Neutrophil (primary cell): Measurements from ENCODE around the gene SNTG2.

Experiments
- H3K27ac ChIP-seq: fragments of 200-600 bp; sonication (generic); 2 replicates; pipeline ENCODE4 v1.5.1; 2016; ENCODE audit warnings: mild to moderate bottlenecking, moderate library complexity
- H3K27me3 ChIP-seq: fragments of 200-600 bp; sonication (generic); 2 replicates; pipeline ENCODE4 v1.6.0; 2016; ENCODE audit warnings: mild to moderate bottlenecking
- H3K36me3 ChIP-seq: fragments of 200-600 bp; sonication (generic); 2 replicates; pipeline ENCODE4 v1.5.1; 2017
- H3K4me1 ChIP-seq, 2 experiments: fragments of 200-600 bp in 1 of 2; sonication (generic) in 1 of 2; 1 replicate in 1 of 2; 2 replicates in 1 of 2; pipeline versions ENCODE4 v1.5.1 to v1.6.1; 2013 to 2016; ENCODE audit warnings: low read depth in 1 of 2, low read length in 1 of 2, mild to moderate bottlenecking in 1 of 2, moderate library complexity in 1 of 2; ENCODE audit not compliant: control insufficient read depth in 1 of 2, insufficient read depth in 1 of 2
- H3K4me3 ChIP-seq, 2 experiments: fragments of 200-600 bp in 1 of 2; sonication (generic) in 1 of 2; 1 replicate in 1 of 2; 2 replicates in 1 of 2; pipeline ENCODE4 v1.5.1; 2013 to 2016; ENCODE audit warnings: low read depth in 1 of 2, low read length in 1 of 2, mild to moderate bottlenecking in 1 of 2, moderate library complexity in 1 of 2
- H3K9me3 ChIP-seq: fragments of 200-600 bp; sonication (generic); 2 replicates; pipeline ENCODE4 v1.5.1; 2016
- CTCF ChIP-seq: fragments of 200-600 bp; sonication (generic); IDR thresholded peaks from 2 replicates; pipeline ENCODE4 v1.5.1; 2016; ENCODE audit warnings: antibody characterized with exemption

The SNTG2 gene

GRCh38 chr2:1369905-1370304 is 419.3 kb downstream of the SNTG2 start:
- H3K9me3 ChIP-seq: no peaks in the 10 kb centered on the region
- no peak for TF ChIP-seq CTCF
- no peaks in the 10 kb centered on the region for H3K4me1 ChIP-seq
- no peak overlapping the region for H3K27ac ChIP-seq
- H3K4me3 ChIP-seq: no peak overlapping the region
- H3K27me3 ChIP-seq: peaks cover 19% of the 10 kb centered on the region
- H3K36me3 ChIP-seq: no peaks in the 10 kb centered on the region

- H3K4me1 ChIP-seq: no peaks in the 10 kb centered on the region
- TF ChIP-seq CTCF: no peak
- H3K9me3 ChIP-seq: no peaks in the 10 kb centered on the region
- no peak overlapping the region for H3K27ac ChIP-seq
- H3K36me3 ChIP-seq: no peaks in the 10 kb centered on the region
- peaks cover 19% of the 10 kb centered on the region for H3K27me3 ChIP-seq
- H3K4me3 ChIP-seq: no peak overlapping the region
These were observed 419.8 kb downstream of the SNTG2 start for GRCh38 chr2:1370461-1370860.

GRCh38 chr2:1371082-1371481 is 420.4 kb downstream of the SNTG2 start:
- H3K27ac ChIP-seq: no peak overlapping the region
- no peaks in the 10 kb centered on the region for H3K36me3 ChIP-seq
- H3K27me3 ChIP-seq: peaks cover 16% of the 10 kb centered on the region
- no peaks in the 10 kb centered on the region for H3K4me1 ChIP-seq
- no peak overlapping the region for H3K4me3 ChIP-seq
- no peaks in the 10 kb centered on the region for H3K9me3 ChIP-seq
- TF ChIP-seq CTCF: no peak

- no peak overlapping the region for H3K27ac ChIP-seq
- H3K36me3 ChIP-seq: no peaks in the 10 kb centered on the region
- no peak for TF ChIP-seq CTCF
- H3K4me3 ChIP-seq: no peak overlapping the region
- no peaks in the 10 kb centered on the region for H3K27me3 ChIP-seq
- H3K4me1 ChIP-seq: no peaks in the 10 kb centered on the region
- no peaks in the 10 kb centered on the region for H3K9me3 ChIP-seq
These were observed 423.2 kb downstream of the SNTG2 start for GRCh38 chr2:1373830-1374229.

GRCh38 chr2:1374287-1374686 is 423.6 kb downstream of the SNTG2 start:
- no peaks in the 10 kb centered on the region for H3K9me3 ChIP-seq
- no peak overlapping the region for H3K27ac ChIP-seq
- no peaks in the 10 kb centered on the region for H3K36me3 ChIP-seq
- no peaks in the 10 kb centered on the region for H3K4me1 ChIP-seq
- no peak overlapping the region for H3K4me3 ChIP-seq
- no peaks in the 10 kb centered on the region for H3K27me3 ChIP-seq
- no peak for TF ChIP-seq CTCF

GRCh38 chr2:1375794-1376193 is 425.1 kb downstream of the SNTG2 start:
- no peaks in the 10 kb centered on the region for H3K36me3 ChIP-seq
- H3K27ac ChIP-seq: no peak overlapping the region
- no peaks in the 10 kb centered on the region for H3K9me3 ChIP-seq
- no peak overlapping the region for H3K4me3 ChIP-seq
- H3K27me3 ChIP-seq: no peaks in the 10 kb centered on the region
- H3K4me1 ChIP-seq: no peaks in the 10 kb centered on the region
- TF ChIP-seq CTCF: no peak
